Lower leg skin (tissue), 4 donors: Measurements from ENCODE around the gene BDH1. TPM values are rescaled to one million over a fixed set of nuclear protein-coding genes. Genes with fewer than 3 reads are reported as not detected.

Experiments
- DNase-seq, 2 donors: peaks; one replicate each; pipeline ENCODE4 v3.0.0-alpha.2; 2019; ENCODE audit warnings: low spot score in 2 of 2
- H3K4me3 ChIP-seq: fragments of 200-600 bp; sonication (generic); 2 replicates; pipeline ENCODE4 v1.5.1; 2017; ENCODE audit warnings: mild to moderate bottlenecking, low read depth; ENCODE audit not compliant: poor library complexity, severe bottlenecking
- CTCF ChIP-seq, 3 donors: fragments of 450-650 bp; IDR thresholded peaks; one replicate each; pipeline ENCODE4 v1.5.1; 2016; ENCODE audit warnings: antibody characterized with exemption in 3 of 3, mild to moderate bottlenecking in 3 of 3, moderate library complexity in 2 of 3
- POLR2A ChIP-seq, 2 donors: fragments of 450-650 bp; IDR thresholded peaks; one replicate each; pipeline ENCODE4 v1.6.1; 2016 to 2017; ENCODE audit warnings: antibody characterized with exemption in 2 of 2, mild to moderate bottlenecking in 1 of 2, moderate library complexity in 1 of 2
- WGBS, 2 donors: methylation state at CpG; one replicate each; pipeline ENCODE4 v1.1.5; 2018; 5-methylcytosine and 5-hydroxymethylcytosine counted together
- intact Hi-C: fragments of 100-400 bp; cut with DNase I; formaldehyde crosslinking; loops from one replicate; pipeline ENCODE4 v1.15.0; 2023; ENCODE audit warnings: low total_unique reads
- total RNA-seq, 4 donors: library from RNA; depleted of rRNA; stranded (reverse); fragments of >200 nt; gene quantifications; one replicate each; pipeline ENCODE4 v1.1.0, GENCODE V29; 2016

BDH1 gene
- total RNA-seq, 4 donors from 2014 or later, result 56.3 to 86.1 (median 59.7) TPM

- no peak for DNase-seq
- WGBS, 2 donors, result 85 to 86% methylated on average over 13 of the region's 13 CpGs
- intact Hi-C loops, result no loop called here
- no peak overlapping the region for H3K4me3 ChIP-seq
- TF ChIP-seq CTCF (IDR thresholded peaks at IDR 0.05), result no peak
- TF ChIP-seq POLR2A (IDR thresholded peaks at IDR 0.05), result no peak
Measured at GRCh38 chr3:197490098-197491058, 65.4 kb downstream of the BDH1 start.

- no peak for TF ChIP-seq POLR2A (IDR thresholded peaks at IDR 0.05)
- no peak for TF ChIP-seq CTCF (IDR thresholded peaks at IDR 0.05)
- DNase-seq, result no peak
- H3K4me3 ChIP-seq, result no peak overlapping the region
- 54 to 68% methylated on average over 8 of the region's 8 CpGs for WGBS, 2 donors
- intact Hi-C loops, result no loop called here
Measured at GRCh38 chr3:197487911-197488391, 67.8 kb downstream of the BDH1 start.

GRCh38 chr3:197486861-197487260 lies 68.9 kb downstream of the BDH1 start:
- TF ChIP-seq POLR2A (IDR thresholded peaks at IDR 0.05), result no peak
- TF ChIP-seq CTCF (IDR thresholded peaks at IDR 0.05), result no peak
- WGBS, 2 donors, result 85 to 94% methylated on average over 1 of the region's 1 CpG
- DNase-seq, result no peak
- H3K4me3 ChIP-seq, result no peak overlapping the region
- intact Hi-C loops, result no loop called here

GRCh38 chr3:197485143-197485542 lies 70.6 kb downstream of the BDH1 start:
- no peak for DNase-seq
- no peak overlapping the region for H3K4me3 ChIP-seq
- 70 to 92% methylated on average over 5 of the region's 5 CpGs for WGBS, 2 donors
- intact Hi-C loops, result no loop called here
- TF ChIP-seq POLR2A (IDR thresholded peaks at IDR 0.05), result no peak
- TF ChIP-seq CTCF (IDR thresholded peaks at IDR 0.05), result no peak

GRCh38 chr3:197484204-197484901 lies 71.4 kb downstream of the BDH1 start:
- WGBS, 2 donors, result 88 to 93% methylated on average over 11 to 12 of the region's 12 CpGs
- intact Hi-C loops, result no loop called here
- DNase-seq, result no peak

More at GRCh38 chr3:197484204-197484901, 71.4 kb downstream of the BDH1 start:
- TF ChIP-seq CTCF (IDR thresholded peaks at IDR 0.05), result no peak
- no peak for TF ChIP-seq POLR2A (IDR thresholded peaks at IDR 0.05)
- no peak overlapping the region for H3K4me3 ChIP-seq
